ENCODE data around the gene HSPBAP1.

GRCh38 chr3:122828281-122828680 lies 34.6 kb upstream of the HSPBAP1 start:
- no peak for TF ChIP-seq CTCF (conservative IDR thresholded peaks at IDR 0.05; ENCODE audit: low read depth, low read length)
- TF ChIP-seq EZH2 (IDR thresholded peaks at IDR 0.05; ENCODE audit: borderline replicate concordance, low read depth, low read length, poor library complexity, severe bottlenecking) = no peak
